KMS-11 (cell line): ENCODE measurements around the gene BMP8B.

Experiments used
- H2AFZ ChIP-seq: fragments of 200-600 bp; sonication (generic); 2 replicates; pipeline ENCODE4 v1.6.1; 2016; ENCODE audit warnings: antibody characterized with exemption, mixed run types, low read depth
- H3K27ac ChIP-seq: fragments of 200-600 bp; sonication (generic); 2 replicates; pipeline ENCODE4 v1.6.1; 2016; ENCODE audit warnings: mild to moderate bottlenecking, mixed run types
- H3K27me3 ChIP-seq: fragments of 200-600 bp; sonication (generic); 2 replicates; pipeline ENCODE4 v1.6.1; 2017; ENCODE audit warnings: mild to moderate bottlenecking, low read depth, mixed run types, moderate library complexity; ENCODE audit not compliant: insufficient read depth
- H3K36me3 ChIP-seq: fragments of 200-600 bp; sonication (generic); 2 replicates; pipeline ENCODE4 v1.6.1; 2017; ENCODE audit warnings: mild to moderate bottlenecking, mixed run types; ENCODE audit not compliant: insufficient read depth
- H3K4me1 ChIP-seq: fragments of 200-600 bp; sonication (generic); 2 replicates; pipeline ENCODE4 v1.6.1; 2016; ENCODE audit warnings: mild to moderate bottlenecking, low read depth, mixed run types; ENCODE audit not compliant: poor library complexity, severe bottlenecking
- H3K4me2 ChIP-seq: fragments of 200-600 bp; sonication (generic); 2 replicates; pipeline ENCODE4 v1.7.0; 2016; ENCODE audit warnings: mild to moderate bottlenecking, mixed run types
- H3K4me3 ChIP-seq: fragments of 200-600 bp; sonication (generic); IDR thresholded peaks from 2 replicates; pipeline ENCODE4 v1.6.1; 2017; ENCODE audit warnings: low read depth, low read length, mixed read lengths; ENCODE audit not compliant: insufficient read depth
- H3K79me2 ChIP-seq: fragments of 200-600 bp; sonication (generic); 2 replicates; pipeline ENCODE4 v1.6.1; 2016; ENCODE audit warnings: low read depth, mixed run types; ENCODE audit not compliant: insufficient read depth
- H3K9ac ChIP-seq: fragments of 200-600 bp; sonication (generic); 2 replicates; pipeline ENCODE4 v1.6.1; 2016; ENCODE audit warnings: mild to moderate bottlenecking, mixed run types
- H4K20me1 ChIP-seq: fragments of 200-600 bp; sonication (generic); 2 replicates; pipeline ENCODE4 v1.6.1; 2016; ENCODE audit warnings: mild to moderate bottlenecking, mixed run types; ENCODE audit not compliant: insufficient read depth
- CTCF ChIP-seq: fragments of 200-600 bp; sonication (generic); conservative IDR thresholded peaks from 2 replicates; pipeline ENCODE4 v1.6.1; 2017; ENCODE audit warnings: low read depth, mild to moderate bottlenecking, antibody characterized with exemption, low read length, moderate library complexity, mixed read lengths

BMP8B gene

GRCh38 chr1:39738622-39739366, 49.9 kb downstream of the BMP8B start, which contains the start of gene PPIE:
PPIE (plus strand) TSS chr1:39738882; CDS start chr1:39738901, 19 bp downstream.
- H3K4me1 ChIP-seq: peaks cover 65% of the 10 kb centered on the region

DNA sequence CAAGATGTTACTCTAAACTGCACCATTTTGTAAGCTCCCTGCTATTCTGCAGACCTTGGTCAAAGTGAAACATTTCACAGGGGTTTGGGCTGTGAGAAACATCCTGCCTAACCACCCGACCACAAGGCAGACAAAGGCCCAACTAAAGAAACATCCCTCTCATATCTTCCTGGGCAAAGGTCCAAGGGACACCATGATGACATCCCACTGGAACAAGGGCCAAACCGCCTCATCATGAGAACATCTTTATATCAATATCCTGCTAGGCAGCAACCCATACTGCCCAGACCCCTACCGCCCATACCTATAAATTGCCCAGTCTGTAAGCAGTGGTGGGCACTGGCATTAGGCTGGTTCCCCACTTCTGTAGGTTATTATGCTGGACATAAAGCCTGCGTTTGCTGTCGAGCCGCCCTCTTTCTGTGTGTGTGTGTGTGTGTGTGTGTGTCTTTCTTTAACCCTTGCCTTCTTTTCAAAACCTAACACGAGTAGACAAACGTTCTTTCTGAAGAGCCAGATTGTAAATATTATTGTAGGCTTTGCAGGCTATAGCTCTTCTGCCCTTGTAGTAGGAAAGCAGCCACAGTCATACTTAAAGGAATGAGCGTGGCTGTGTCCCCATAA, 51.0 kb downstream of the BMP8B start:
- Histone ChIP-seq H3K79me2 (peaks cover 16% of the 10 kb centered on the region), H3K27me3 (no peaks in the 10 kb centered on the region), H3K4me3 (no peak overlapping the region), H3K36me3 (no peaks in the 10 kb centered on the region; the same call in 1 of the 2 replicates), H2AFZ (peak overlapping the region; percentile 0; the same call in 1 of the 2 replicates), H3K9ac (no peak overlapping the region), H4K20me1 (no peaks in the 10 kb centered on the region), H3K4me1 (peaks cover 58% of the 10 kb centered on the region), H3K27ac (no peak overlapping the region), H3K4me2 (peak overlapping the region; percentile 0; the same call in 1 of the 2 replicates)
- no peak for TF ChIP-seq CTCF

More at GRCh38 chr1:39738622-39739366, 49.9 kb downstream of the BMP8B start, which contains the start of gene PPIE:
- no peak for TF ChIP-seq CTCF
- Histone ChIP-seq H3K79me2 (peaks cover 16% of the 10 kb centered on the region), H4K20me1 (no peaks in the 10 kb centered on the region), H3K27me3 (no peaks in the 10 kb centered on the region), H3K27ac (peak within 1 kb of the TSS; percentile 50), H2AFZ (peak within 1 kb of the TSS; percentile 72), H3K36me3 (no peaks in the 10 kb centered on the region; the same call in 1 of the 2 replicates), H3K9ac (peak within 1 kb of the TSS; percentile 74; the same call in 1 of the 2 replicates), H3K4me3 (peak within 1 kb of the TSS; percentile 71), H3K4me2 (peak within 1 kb of the TSS; percentile 97)

DNA sequence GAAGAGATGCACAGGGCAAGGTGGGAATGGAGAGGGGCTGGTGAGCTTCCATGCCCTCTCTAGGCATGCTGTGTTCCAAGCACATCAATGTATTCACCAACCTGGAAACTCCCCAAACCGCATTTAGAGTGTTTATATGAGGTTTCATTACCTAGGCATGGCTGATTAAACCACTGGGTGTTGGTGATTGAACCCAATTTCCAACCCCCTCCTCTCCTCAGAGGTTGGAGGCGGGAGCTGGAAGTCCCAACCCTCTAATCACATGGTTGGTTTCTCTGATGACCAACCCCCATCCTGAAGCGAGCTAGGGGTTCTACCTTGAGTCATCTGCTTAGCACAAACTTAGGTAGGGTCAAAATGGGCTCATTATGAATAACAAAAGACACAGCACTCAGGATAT, 52.9 kb downstream of the BMP8B start:
- H3K27me3 ChIP-seq: no peaks in the 10 kb centered on the region
- H3K4me2 ChIP-seq: no peak overlapping the region
- no peak overlapping the region for H2AFZ ChIP-seq
- peaks cover 39% of the 10 kb centered on the region for H3K4me1 ChIP-seq
- no peaks in the 10 kb centered on the region for H3K36me3 ChIP-seq
- no peak overlapping the region for H3K27ac ChIP-seq
- no peaks in the 10 kb centered on the region for H4K20me1 ChIP-seq
- peaks cover 16% of the 10 kb centered on the region for H3K79me2 ChIP-seq
- TF ChIP-seq CTCF: no peak
- H3K4me3 ChIP-seq: no peak overlapping the region
- H3K9ac ChIP-seq: no peak overlapping the region

GRCh38 chr1:39733161-39733560, 55.5 kb downstream of the BMP8B start:
- no peaks in the 10 kb centered on the region for H3K79me2 ChIP-seq
- H3K4me1 ChIP-seq: peaks cover 23% of the 10 kb centered on the region
- no peaks in the 10 kb centered on the region for H3K27me3 ChIP-seq
- no peak overlapping the region for H3K27ac ChIP-seq
- no peak for TF ChIP-seq CTCF
- H3K36me3 ChIP-seq: no peaks in the 10 kb centered on the region
- H4K20me1 ChIP-seq: no peaks in the 10 kb centered on the region
- no peak overlapping the region for H2AFZ ChIP-seq
- no peak overlapping the region for H3K4me2 ChIP-seq
- no peak overlapping the region for H3K9ac ChIP-seq
- H3K4me3 ChIP-seq: no peak overlapping the region
